ENCODE results near the gene SELENOK.

SELENOK gene

DNA sequence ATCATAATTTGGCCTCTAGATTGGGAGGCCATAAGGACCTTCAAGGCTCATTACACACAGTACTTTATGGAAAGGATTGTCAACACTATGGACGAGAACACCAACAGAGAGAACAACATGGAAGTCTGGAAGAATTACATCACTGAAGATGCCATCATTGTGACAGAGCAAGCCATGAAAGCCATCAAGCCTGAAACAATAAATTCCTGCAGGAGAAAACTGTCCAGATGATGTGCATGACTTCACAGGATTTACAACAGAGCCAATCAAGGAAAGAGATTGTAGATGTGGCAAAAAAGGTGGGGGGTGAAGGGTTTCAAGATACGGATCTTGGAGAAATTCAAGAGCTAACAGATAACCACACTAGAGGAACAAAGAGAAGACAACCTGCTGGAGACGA is 29.4 kb downstream of the SELENOK start:
- no peak for DNase-seq
- Mint-ChIP-seq H3K36me3 (peaks cover 21% of the 10 kb centered on the region), H3K9me3 (no peaks in the 10 kb centered on the region), H3K4me1 (no peaks in the 10 kb centered on the region), H3K27ac (no peak overlapping the region), H3K4me3 (no peak overlapping the region), H3K27me3 (no peaks in the 10 kb centered on the region)
- CTCF ChIA-PET = no interaction called here

DNA sequence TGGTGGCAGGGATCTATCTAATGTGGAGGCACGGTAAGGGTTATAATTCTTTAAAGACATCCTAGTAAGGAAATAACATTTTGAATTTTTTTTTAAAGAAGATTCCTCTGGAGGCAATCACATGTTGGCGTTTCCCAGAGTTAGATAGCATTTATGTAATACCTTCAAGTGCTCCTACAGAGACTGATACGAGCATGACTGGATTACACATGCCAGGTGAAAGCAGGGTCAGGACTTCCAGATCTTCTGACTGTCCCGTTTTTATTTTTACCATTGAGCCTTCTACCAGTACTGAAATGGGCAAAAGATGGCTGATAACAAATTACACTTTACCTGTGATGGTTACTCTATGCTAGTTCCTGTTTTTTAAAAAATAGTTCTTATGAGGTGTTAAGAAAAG is 31.5 kb downstream of the SELENOK start:
- Mint-ChIP-seq H3K4me1 (peaks cover 2% of the 10 kb centered on the region), H3K4me3 (no peak overlapping the region), H3K27ac (no peak overlapping the region), H3K27me3 (no peaks in the 10 kb centered on the region), H3K9me3 (no peaks in the 10 kb centered on the region), H3K36me3 (peaks cover 20% of the 10 kb centered on the region)
- no peak for DNase-seq
- CTCF ChIA-PET = no interaction called here

DNA sequence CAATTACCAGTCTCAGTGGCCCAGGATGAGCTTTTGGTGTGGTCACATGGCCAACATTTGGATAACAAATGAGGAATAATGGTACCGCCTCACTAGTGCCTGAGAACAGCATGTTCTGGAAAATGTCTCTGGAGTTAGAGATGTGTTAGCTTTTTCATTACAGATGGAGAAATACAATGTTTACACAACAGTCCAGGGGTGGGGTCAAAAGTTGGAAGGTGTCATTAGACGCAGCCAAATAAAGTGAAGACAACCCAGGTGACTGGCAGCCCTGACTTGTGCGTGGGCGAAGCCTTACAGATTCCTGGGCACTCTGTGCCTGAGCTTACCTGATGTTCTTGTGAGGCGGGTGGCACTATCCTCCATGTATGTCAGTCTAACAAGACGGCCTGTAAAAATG is 32.5 kb downstream of the SELENOK start:
- no peaks in the 10 kb centered on the region for H3K27me3 Mint-ChIP-seq
- no peak overlapping the region for H3K27ac Mint-ChIP-seq
- H3K9me3 Mint-ChIP-seq = no peaks in the 10 kb centered on the region
- DNase-seq = no peak
- CTCF ChIA-PET = no interaction called here
- no peak overlapping the region for H3K4me3 Mint-ChIP-seq
- peaks cover 2% of the 10 kb centered on the region for H3K4me1 Mint-ChIP-seq
- H3K36me3 Mint-ChIP-seq = peaks cover 13% of the 10 kb centered on the region

DNA sequence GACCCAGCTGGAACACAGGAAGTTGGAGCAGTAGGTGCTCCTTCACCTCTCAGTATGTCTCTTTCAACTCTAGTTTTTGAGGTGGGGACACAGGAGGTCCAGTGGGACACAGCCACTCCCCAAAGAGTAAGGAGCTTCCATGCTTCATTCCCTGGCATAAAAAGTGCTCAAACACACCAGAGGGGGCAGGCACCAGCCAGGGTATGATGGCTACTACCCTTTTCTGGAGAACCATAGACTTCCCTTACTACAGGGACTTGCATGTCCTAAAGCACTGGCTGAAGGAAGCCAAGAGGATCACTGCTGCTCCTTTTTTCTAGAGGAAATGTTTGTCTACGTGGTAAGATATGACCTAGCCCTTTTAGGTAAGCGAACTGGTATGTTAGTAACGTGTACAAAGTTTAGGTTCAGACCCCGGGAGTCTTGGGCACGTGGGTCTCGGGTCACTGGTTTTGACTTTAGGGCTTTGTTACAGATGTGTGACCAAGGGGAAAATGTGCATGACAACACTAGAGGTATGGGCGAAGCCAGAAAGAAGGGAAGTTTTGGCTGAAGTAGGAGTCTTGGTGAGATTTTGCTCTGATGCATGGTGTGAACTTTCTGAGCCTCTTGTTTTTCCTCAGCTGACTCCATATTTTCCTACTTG is 33.4 kb downstream of the SELENOK start:
- H3K4me1 Mint-ChIP-seq = peaks cover 2% of the 10 kb centered on the region
- CTCF ChIA-PET = no interaction called here
- H3K9me3 Mint-ChIP-seq = no peaks in the 10 kb centered on the region
- H3K4me3 Mint-ChIP-seq = no peak overlapping the region
- no peak for DNase-seq
- no peak overlapping the region for H3K27ac Mint-ChIP-seq
- no peaks in the 10 kb centered on the region for H3K27me3 Mint-ChIP-seq
- peaks cover 10% of the 10 kb centered on the region for H3K36me3 Mint-ChIP-seq

DNA sequence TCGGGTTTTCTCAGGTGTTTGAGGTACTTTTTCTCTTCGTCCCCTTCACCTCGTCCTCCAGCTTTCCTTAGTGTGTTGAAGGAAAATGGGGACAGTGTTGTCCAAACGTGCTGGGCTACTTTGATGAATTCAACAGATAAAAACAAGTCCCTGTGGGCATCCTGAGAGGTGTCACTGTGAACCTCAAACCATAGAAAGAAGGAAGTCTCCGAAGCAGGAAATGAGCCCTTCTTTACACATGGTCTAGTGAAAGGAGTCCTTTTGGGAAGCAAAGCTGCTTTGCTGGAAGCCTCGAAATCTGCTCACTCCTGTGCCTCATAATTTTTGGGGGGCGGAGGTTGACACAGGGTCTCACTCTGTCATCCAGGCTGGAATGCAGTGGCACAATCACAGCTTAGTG is 34.7 kb downstream of the SELENOK start:
- H3K4me1 Mint-ChIP-seq = peaks cover 2% of the 10 kb centered on the region
- H3K36me3 Mint-ChIP-seq = peaks cover 5% of the 10 kb centered on the region
- H3K9me3 Mint-ChIP-seq = no peaks in the 10 kb centered on the region
- no peak overlapping the region for H3K4me3 Mint-ChIP-seq
- peaks cover 3% of the 10 kb centered on the region for H3K27me3 Mint-ChIP-seq
- CTCF ChIA-PET = no interaction called here
- DNase-seq = no peak
- no peak overlapping the region for H3K27ac Mint-ChIP-seq

DNA sequence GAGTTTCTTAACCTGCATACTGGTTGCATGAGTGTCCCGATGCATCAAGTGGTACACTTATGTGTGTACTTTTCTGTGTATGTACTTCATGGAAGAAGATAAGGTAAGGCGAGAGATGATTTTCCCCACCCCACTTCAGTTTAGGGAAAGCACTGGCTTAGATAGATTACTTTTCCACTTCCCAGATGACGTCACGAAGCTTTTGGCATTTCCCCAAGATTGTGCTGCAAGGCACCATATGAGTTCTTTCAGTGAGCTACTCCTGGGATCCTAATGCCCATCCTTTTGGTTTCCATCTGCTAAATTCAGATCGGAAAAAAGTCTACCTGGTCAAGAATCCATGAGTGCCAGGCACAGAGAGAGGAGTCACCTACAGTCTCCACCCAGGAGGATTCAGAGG is 40.8 kb downstream of the SELENOK start:
- DNase-seq = no peak
- peaks cover 5% of the 10 kb centered on the region for H3K4me1 Mint-ChIP-seq
- peaks cover 42% of the 10 kb centered on the region for H3K27me3 Mint-ChIP-seq
- H3K9me3 Mint-ChIP-seq = no peaks in the 10 kb centered on the region
- no peaks in the 10 kb centered on the region for H3K36me3 Mint-ChIP-seq
- no peak overlapping the region for H3K4me3 Mint-ChIP-seq
- H3K27ac Mint-ChIP-seq = no peak overlapping the region
- CTCF ChIA-PET = no interaction called here

DNA sequence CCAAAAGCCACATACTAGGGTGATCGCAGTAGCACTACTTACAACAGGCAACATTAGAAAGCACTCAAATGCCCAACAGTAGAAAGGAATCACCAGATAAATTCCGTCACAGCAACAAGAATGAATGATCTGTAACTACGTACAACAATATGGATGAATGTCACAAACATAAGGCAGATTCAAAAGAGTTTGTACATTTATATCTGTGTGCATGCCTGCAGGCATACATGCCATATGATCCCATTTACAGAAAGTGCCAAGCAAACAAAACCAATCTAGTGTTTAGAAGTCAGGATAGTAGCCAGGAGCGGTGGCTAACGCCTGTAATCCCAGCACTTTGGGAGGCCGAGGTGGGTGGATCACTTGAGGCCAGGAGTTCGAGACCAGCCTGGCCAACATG is 41.7 kb downstream of the SELENOK start:
- no peak for DNase-seq
- Mint-ChIP-seq H3K4me3 (no peak overlapping the region), H3K27me3 (peaks cover 52% of the 10 kb centered on the region), H3K9me3 (no peaks in the 10 kb centered on the region), H3K4me1 (peaks cover 5% of the 10 kb centered on the region), H3K27ac (no peak overlapping the region), H3K36me3 (no peaks in the 10 kb centered on the region)
- CTCF ChIA-PET = no interaction called here

DNA sequence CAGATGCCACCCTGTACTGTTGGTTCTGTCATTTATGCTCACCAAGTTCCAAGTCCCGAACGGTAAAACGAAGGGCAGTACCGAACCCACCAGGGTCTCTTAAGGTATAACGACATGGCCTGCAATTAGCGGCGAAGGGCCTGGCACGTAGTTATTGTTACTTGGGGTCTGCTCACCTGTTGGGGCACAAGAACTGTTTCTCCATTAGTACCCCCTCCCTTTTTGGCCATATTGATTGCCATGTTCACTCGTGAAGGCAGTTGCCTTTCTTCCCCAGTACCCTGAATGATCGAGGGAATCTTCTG is 44.9 kb downstream of the SELENOK start:
- Mint-ChIP-seq H3K27ac (no peak overlapping the region), H3K27me3 (peaks cover 81% of the 10 kb centered on the region), H3K9me3 (no peaks in the 10 kb centered on the region), H3K36me3 (no peaks in the 10 kb centered on the region), H3K4me1 (peaks cover 5% of the 10 kb centered on the region), H3K4me3 (peak overlapping the region; percentile 50)
- CTCF ChIA-PET = no interaction called here
- DNase-seq = no peak

DNA sequence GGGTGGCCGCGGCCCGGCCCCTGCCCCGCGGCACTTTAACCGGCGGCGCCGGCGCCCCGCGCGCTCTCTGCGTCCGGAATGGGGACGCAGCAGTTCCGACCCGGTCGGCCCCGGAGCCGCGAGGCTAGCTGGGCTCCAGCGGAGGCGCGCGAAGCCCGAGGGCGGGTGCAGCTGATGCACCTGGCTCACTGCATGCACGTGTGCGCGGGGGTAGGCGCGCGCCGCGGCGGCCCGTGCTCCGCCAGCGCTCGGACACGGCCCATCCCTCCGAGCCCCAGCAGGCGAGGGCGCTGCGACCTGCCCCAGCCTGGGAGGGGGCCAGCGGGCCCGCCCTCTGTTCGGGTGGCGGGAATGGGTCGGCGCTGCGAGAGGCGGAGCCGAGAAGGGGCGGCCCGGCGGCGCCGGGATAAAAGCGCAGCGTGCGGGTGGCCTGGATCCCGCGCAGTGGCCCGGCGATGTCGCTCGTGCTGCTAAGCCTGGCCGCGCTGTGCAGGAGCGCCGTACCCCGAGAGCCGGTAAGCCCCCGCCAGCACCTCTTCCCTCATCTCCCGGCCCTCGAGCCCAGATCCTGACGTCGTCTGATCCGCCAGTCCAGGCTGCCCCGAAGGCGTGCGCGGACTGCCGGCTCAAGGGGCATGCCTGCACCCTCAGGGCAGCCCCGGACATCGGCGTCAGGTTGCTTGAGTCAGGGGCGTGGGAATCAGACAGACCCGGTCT is 45.4 kb downstream of the SELENOK start, which contains the start of the genes CHDH and IL17RB:
Gene CHDH (minus strand): TSS at position 286 of the 717 bp plus-strand sequence. CDS start 22,411 bp downstream, outside the sequence.
Gene IL17RB (plus strand): TSS at position 435 of the 717 bp plus-strand sequence. CDS start 21 bp downstream, at position 456.
- Mint-ChIP-seq H3K27ac (no peak within 1 kb of the TSS), H3K36me3 (no peaks in the 10 kb centered on the region)
- peak; percentile 36 for DNase-seq

DNA sequence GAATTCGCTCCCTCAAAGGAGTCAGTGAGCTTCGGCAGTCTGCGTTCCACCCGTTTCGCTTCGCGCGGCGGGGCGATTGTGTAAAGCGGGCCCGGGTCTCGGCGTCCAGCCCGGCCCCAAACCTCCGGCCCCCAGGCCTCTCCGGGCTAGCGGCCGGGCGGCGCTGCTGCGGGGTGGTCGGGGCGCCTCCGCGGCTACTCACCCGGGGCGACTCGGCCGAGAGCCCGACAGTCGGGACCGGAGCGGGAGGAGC is 45.9 kb downstream of the SELENOK start:
- DNase-seq = no peak
- peaks cover 82% of the 10 kb centered on the region for H3K27me3 Mint-ChIP-seq
- CTCF ChIA-PET = no interaction called here
- no peaks in the 10 kb centered on the region for H3K36me3 Mint-ChIP-seq
- H3K9me3 Mint-ChIP-seq = no peaks in the 10 kb centered on the region
- H3K4me1 Mint-ChIP-seq = peaks cover 5% of the 10 kb centered on the region
- H3K4me3 Mint-ChIP-seq = peak overlapping the region; percentile 57
- no peak overlapping the region for H3K27ac Mint-ChIP-seq

More for the DNA sequence above, 45.4 kb downstream of the SELENOK start, which contains the start of the genes CHDH and IL17RB:
- H3K4me3 Mint-ChIP-seq = peak within 1 kb of the TSS; percentile 57
- H3K4me1 Mint-ChIP-seq = peaks cover 5% of the 10 kb centered on the region
- H3K27me3 Mint-ChIP-seq = peaks cover 82% of the 10 kb centered on the region
- no peaks in the 10 kb centered on the region for H3K9me3 Mint-ChIP-seq
- CTCF ChIA-PET = no interaction called here

DNA sequence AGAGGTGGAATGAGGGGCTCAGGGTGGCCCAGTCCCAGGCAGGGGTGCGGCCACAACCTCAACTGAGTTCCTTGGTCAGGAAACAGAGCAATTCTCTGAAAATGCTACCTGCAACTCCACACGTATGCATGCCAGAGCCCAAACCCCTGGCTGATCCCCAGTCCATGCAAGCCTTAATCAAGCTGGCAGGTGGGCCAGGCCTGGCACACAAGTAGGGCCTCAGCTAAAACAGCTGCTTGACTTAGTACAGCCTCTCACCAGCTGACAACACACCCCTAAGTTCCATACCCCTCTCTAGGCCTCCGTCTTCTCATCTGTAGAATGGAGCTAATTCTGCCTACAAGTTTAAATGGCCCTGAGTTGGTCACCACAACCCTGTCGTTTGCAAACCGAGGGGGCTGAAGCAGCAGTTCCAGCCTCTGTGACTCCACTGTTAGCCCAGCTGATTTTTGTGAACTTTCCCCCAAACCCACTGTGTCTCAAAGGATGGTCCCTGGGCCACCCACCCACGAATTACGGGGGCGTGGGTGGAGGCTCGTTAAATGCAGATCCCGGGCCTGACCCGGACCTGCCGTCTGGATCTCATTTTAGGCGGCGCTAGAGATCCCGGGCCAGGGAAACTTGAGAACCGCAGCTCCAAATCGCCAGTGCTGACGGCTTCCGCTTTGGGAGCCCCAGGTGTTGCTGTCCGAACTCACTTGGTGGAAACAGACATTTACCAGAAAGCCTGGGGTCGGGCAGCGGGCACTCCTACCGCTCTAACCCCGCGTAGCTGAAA is 46.4 kb downstream of the SELENOK start:
- DNase-seq = no peak
- CTCF ChIA-PET = interaction anchor here (0.8 kb wide), 2 partner anchors 93 to 471 kb away, joined by 3 read pairs; no protein-coding TSS in a partner anchor
- peaks cover 5% of the 10 kb centered on the region for H3K4me1 Mint-ChIP-seq
- H3K36me3 Mint-ChIP-seq = no peaks in the 10 kb centered on the region
- peaks cover 85% of the 10 kb centered on the region for H3K27me3 Mint-ChIP-seq
- no peak overlapping the region for H3K27ac Mint-ChIP-seq
- H3K4me3 Mint-ChIP-seq = peak overlapping the region; percentile 57
- no peaks in the 10 kb centered on the region for H3K9me3 Mint-ChIP-seq

DNA sequence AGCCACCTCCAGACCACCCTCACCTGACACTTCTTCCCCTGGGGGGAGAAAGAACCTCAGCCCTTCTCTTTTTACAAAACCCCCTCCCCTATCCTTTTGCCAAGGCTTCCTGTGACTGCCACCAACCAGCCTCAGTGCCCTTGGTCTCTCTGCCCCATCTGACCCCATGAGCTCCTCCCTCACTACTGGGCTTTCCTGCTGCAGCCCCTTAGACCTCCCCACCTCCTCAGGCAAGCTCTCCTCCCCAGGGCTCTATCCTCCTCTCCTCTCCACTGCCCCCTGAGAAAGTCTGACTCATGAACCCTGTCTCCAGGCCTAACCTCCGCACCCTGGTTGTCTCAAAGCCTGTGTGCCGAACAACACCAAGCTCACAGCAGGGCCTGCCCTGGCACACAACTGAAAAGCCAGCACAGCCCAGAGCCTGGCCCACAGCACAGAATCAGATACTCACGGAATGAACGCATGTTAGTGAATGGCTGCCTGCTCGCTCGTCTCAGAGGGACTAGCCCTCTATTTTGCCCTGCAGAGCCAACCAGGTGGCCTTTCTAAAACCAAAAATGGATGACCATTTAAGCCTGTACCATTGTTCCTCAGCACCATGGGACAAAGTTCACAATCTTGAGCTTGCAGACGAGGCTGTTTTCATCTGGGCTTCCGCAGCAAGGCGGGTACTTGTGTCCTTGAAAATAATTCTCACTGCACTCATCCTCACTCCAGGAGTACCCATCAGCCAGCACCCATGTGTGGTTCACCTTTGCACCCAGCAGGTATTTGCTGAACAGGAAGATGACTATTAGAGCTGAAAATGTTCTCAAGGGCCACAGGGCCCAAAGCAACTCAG is 47.2 kb downstream of the SELENOK start:
- no peak for DNase-seq
- Mint-ChIP-seq H3K9me3 (no peaks in the 10 kb centered on the region), H3K4me1 (peaks cover 5% of the 10 kb centered on the region), H3K36me3 (no peaks in the 10 kb centered on the region), H3K4me3 (peak overlapping the region; percentile 57), H3K27me3 (peaks cover 81% of the 10 kb centered on the region), H3K27ac (no peak overlapping the region)
- CTCF ChIA-PET = interaction anchor here (0.8 kb wide), 2 partner anchors 94 to 470 kb away, joined by 3 read pairs; no protein-coding TSS in a partner anchor

DNA sequence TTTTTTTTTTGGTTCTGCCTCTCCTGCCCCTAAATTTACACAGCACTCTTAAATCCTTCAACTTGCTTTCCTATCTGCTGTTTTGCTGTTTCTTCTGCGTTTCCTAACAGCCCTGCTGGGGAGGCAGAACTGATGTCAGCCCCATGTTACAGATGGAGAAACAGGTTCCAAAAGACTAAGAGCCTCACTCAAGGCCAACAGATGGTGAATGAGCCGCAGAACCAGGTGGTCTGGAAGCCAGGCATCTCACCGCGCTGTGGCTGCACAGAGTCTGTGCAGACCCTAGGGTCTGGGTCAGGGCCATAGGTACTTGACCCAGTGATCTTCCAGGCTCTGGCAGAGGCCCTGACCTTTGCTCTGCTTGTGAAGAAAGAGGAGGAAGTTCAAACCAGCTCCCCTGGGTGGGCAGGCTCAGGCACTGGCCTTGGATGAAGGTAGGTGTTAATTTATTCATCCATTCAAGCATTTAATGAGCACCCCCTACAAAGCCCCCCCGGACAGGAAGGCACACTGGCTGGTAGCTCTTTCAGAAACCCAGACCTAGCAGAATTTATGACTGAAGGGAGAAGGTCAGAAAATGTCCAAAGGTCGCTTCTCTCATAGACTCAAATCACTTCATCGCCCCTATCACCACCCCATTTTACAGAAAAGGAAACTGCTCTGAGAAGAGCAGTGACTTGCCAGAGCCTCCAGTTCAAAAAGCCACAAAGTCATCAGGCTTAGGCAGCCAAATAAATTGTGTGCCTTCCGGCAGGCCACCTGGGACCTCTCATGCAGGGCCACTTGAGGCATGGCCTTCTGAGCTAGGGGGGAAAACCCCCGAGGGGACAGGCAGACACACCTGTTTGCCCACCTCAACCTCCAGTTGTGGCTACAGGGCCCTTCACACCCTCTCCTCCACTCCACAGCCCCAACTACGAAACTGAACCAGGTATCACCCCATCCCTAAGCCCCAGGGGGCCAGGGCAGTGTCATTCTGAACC is 48.2 kb downstream of the SELENOK start:
- no peak for DNase-seq
- H3K27ac Mint-ChIP-seq = no peak overlapping the region
- CTCF ChIA-PET = no interaction called here
- H3K27me3 Mint-ChIP-seq = peaks cover 78% of the 10 kb centered on the region
- no peak overlapping the region for H3K4me3 Mint-ChIP-seq
- no peaks in the 10 kb centered on the region for H3K36me3 Mint-ChIP-seq
- H3K4me1 Mint-ChIP-seq = peaks cover 5% of the 10 kb centered on the region
- no peaks in the 10 kb centered on the region for H3K9me3 Mint-ChIP-seq
